T-cell (primary cell): Measurements from ENCODE around the gene CD93. TPM values are rescaled to one million over a fixed set of nuclear protein-coding genes. Genes with fewer than 3 reads are reported as not detected.

Experiments used
- ATAC-seq, 4 experiments: fragments of 200-7000 bp in 3 of 4; fragments of 150-1000 bp in 1 of 4; cut with Tn5 transposase; replicated peaks in 1 of 4; 1 replicate in 3 of 4; 2 replicates in 1 of 4; pipeline ENCODE4 v1.10.0; 2021; ENCODE audit warnings: moderate library complexity in 3 of 4, mild to moderate bottlenecking in 2 of 4, moderate number of reproducible peaks in 1 of 4
- CTCF ChIA-PET, 2 donors: fragments of 300-600 bp; sonication (Branson Sonifier 250); formaldehyde crosslinking; loops; one replicate each; lab custom pipeline; 2022; ENCODE audit warnings: antibody characterized with exemption in 2 of 2; lab: Charles Lee
- POLR2A ChIA-PET, 2 donors: fragments of 300-600 bp; sonication (Branson Sonifier 250); formaldehyde crosslinking; loops; one replicate each; lab custom pipeline; 2022; ENCODE audit warnings: antibody characterized with exemption in 2 of 2; lab: Charles Lee
- DNase-seq, 35 experiments: peaks; one replicate each; pipeline versions ENCODE4 v3.0.0 to v3.0.0-alpha.2; 2013 to 2023
- H3K27ac ChIP-seq: one replicate; pipeline ENCODE4 v1.5.1; 2013; ENCODE audit warnings: low read length
- H3K27me3 ChIP-seq, 2 experiments: replicated peaks in 1 of 2; 1 replicate in 1 of 2; 2 replicates in 1 of 2; pipeline versions ENCODE4 v1.6.1 to v1.7.0; 2013; ENCODE audit warnings: low read length in 1 of 2, mixed read lengths in 1 of 2; ENCODE audit not compliant: control insufficient read depth in 2 of 2, insufficient read depth in 2 of 2; ENCODE audit errors: extremely low read depth in 1 of 2
- H3K36me3 ChIP-seq, 2 donors: 1 replicate in 1 of 2; 2 replicates in 1 of 2; pipeline versions ENCODE4 v1.6.1 to v1.7.0; 2013; ENCODE audit warnings: low read length in 1 of 2; ENCODE audit not compliant: control insufficient read depth in 2 of 2, insufficient read depth in 1 of 2; ENCODE audit errors: extremely low read depth in 1 of 2
- H3K4me1 ChIP-seq, 2 experiments: 1 replicate in 1 of 2; 2 replicates in 1 of 2; pipeline versions ENCODE4 v1.6.1 to v1.7.0; 2013; ENCODE audit warnings: low read length in 2 of 2, mixed read lengths in 1 of 2; ENCODE audit not compliant: insufficient read depth in 2 of 2, control insufficient read depth in 1 of 2; ENCODE audit errors: extremely low read depth in 1 of 2
- H3K4me3 ChIP-seq, 2 donors: 1 replicate in 1 of 2; 2 replicates in 1 of 2; pipeline versions ENCODE4 v1.5.1 to v1.7.0; 2013; ENCODE audit warnings: mild to moderate bottlenecking in 2 of 2, low read length in 1 of 2, moderate library complexity in 1 of 2; ENCODE audit not compliant: control insufficient read depth in 1 of 2; ENCODE audit errors: extremely low read depth in 1 of 2
- H3K9me3 ChIP-seq: 2 replicates; pipeline ENCODE4 v1.7.0; 2013
- H3K27ac Mint-ChIP-seq, 2 donors: one replicate each; pipeline ENCODE4 v1.8.0; 2020 to 2021; ENCODE audit warnings: mild to moderate bottlenecking in 2 of 2, mixed read lengths in 2 of 2
- H3K27me3 Mint-ChIP-seq, 2 donors: one replicate each; pipeline ENCODE4 v1.8.0; 2021 to 2022; ENCODE audit warnings: mixed read lengths in 2 of 2
- H3K36me3 Mint-ChIP-seq: one replicate; pipeline ENCODE4 v1.8.0; 2021; ENCODE audit warnings: mixed read lengths
- H3K4me1 Mint-ChIP-seq, 3 donors: one replicate each; pipeline ENCODE4 v1.8.0; 2020 to 2022; ENCODE audit warnings: mixed read lengths in 3 of 3, mild to moderate bottlenecking in 1 of 3
- H3K4me3 Mint-ChIP-seq, 3 donors: one replicate each; pipeline ENCODE4 v1.8.0; 2020 to 2022; ENCODE audit warnings: mild to moderate bottlenecking in 3 of 3, mixed read lengths in 3 of 3, moderate library complexity in 3 of 3
- H3K9me3 Mint-ChIP-seq, 3 donors: one replicate each; pipeline ENCODE4 v1.8.0; 2020 to 2022; ENCODE audit warnings: mixed read lengths in 3 of 3
- WGBS: methylation state at CpG from one replicate; pipeline ENCODE4 v1.1.5; 2013; ENCODE audit warnings: missing lambda C conversion rate; ENCODE audit not compliant: insufficient coverage; 5-methylcytosine and 5-hydroxymethylcytosine counted together
- total RNA-seq, 35 experiments: library from RNA in 6 of 35; stranded (reverse) in 6 of 35; fragments of 120-200 nt in 1 of 35; gene quantifications; one replicate each; pipeline versions ENCODE4 v1.2.1 to v1.2.4 and lab custom pipeline; 2013 to 2026

The CD93 gene
- total RNA-seq, 5 donors from 2014 or later (not counting 1 experiment from before 2014, with no cell fraction given): 0.38 to 1.9 (median 0.58) TPM

DNA sequence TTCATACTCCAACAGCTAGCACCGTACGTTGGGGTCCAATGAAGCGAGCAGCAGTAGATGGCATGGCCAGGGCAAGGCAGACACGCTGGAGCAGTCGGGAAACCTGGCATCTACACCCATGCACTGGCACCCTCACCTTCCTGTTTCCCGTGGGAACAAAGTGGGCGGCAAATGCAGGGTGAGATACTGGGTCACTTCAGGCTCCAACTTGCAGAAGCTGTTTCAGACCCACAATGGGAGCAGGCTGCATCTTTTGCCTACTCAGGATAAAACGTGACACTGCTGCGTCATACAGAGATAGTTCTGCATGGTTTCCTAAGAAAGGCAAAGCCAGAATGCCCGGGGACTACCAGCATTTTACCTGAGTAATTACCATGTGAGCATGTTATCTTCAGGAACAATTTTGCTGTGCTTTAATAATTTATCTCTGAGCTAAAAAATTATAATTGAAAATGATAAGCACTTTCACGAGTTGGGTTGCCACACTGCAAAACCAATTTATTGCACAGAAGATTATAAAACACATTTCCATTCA lies 10.9 kb upstream of the CD93 start:
- ChIA-PET CTCF (no interaction called here), POLR2A (no interaction called here)
- DNase-seq (no peak), ATAC-seq (no peak)
- H3K9me3 Mint-ChIP-seq: no peaks in the 10 kb centered on the region
- WGBS: 84% methylated on average over 9 of the region's 11 CpGs
- H3K27ac Mint-ChIP-seq: no peak overlapping the region
- H3K4me1 Mint-ChIP-seq: no peaks in the 10 kb centered on the region
- peaks cover 5% of the 10 kb centered on the region in 2 donors for H3K27me3 Mint-ChIP-seq
- Histone ChIP-seq H3K27me3 (peaks cover 0 to 17% of the 10 kb centered on the region in 2 experiments), H3K27ac (no peak overlapping the region), H3K36me3 (no peaks in the 10 kb centered on the region), H3K4me1 (no peaks in the 10 kb centered on the region), H3K4me3 (no peak overlapping the region), H3K9me3 (no peaks in the 10 kb centered on the region)
- H3K36me3 Mint-ChIP-seq: no peaks in the 10 kb centered on the region
- no peak overlapping the region for H3K4me3 Mint-ChIP-seq

DNA sequence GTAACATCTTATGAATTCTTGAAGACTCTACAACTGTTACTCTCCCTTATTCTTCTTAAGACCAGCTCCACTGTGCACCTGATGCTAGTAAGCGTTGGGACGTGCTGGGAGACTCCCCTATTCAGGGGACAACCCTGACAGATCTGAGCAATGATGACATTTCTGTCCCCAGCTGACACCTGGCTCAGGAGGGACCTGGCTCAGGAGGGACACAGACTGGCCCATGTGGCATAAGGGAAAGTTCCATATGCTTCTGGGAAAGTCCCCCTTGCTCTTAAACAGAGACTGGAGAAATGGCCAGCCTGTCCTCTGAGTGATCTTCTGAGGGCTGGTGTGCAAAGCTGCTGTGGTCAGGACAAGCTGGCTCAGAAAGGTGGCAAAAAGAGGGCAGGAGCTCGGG lies 10.0 kb upstream of the CD93 start:
- WGBS: 91% methylated on average over 2 of the region's 3 CpGs
- Histone ChIP-seq H3K27ac (no peak overlapping the region), H3K4me1 (no peaks in the 10 kb centered on the region), H3K36me3 (no peaks in the 10 kb centered on the region), H3K27me3 (peaks cover 0 to 21% of the 10 kb centered on the region in 2 experiments), H3K9me3 (no peaks in the 10 kb centered on the region), H3K4me3 (no peak overlapping the region)
- Mint-ChIP-seq H3K4me1 (no peaks in the 10 kb centered on the region), H3K27ac (no peak overlapping the region), H3K4me3 (no peak overlapping the region), H3K9me3 (no peaks in the 10 kb centered on the region), H3K27me3 (peaks cover 5% of the 10 kb centered on the region in 2 donors), H3K36me3 (no peaks in the 10 kb centered on the region)
- ChIA-PET POLR2A (no interaction called here), CTCF (no interaction called here)
- DNase-seq (no peak), ATAC-seq (no peak)

DNA sequence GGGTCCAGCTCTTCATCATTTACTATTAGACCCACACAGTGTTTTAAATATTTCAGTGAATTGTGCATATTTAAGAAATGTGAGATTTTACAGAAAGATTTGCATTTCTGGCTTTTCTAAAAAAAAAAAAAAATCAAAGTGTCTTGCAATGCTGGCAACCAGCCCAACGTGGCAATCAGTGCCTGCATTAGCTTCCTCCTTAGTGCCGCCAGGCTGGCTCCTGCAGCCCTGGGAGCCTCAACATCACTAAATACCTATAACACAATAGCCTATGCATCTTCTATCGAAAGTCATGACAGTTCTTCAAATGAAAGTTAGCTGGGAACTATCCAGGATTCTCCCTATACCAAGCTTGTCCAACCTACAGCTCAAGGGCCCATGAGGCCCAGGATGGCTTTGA lies 9.4 kb upstream of the CD93 start:
- Mint-ChIP-seq H3K36me3 (no peaks in the 10 kb centered on the region), H3K4me1 (no peaks in the 10 kb centered on the region), H3K9me3 (no peaks in the 10 kb centered on the region), H3K4me3 (no peak overlapping the region), H3K27me3 (peaks cover 5% of the 10 kb centered on the region in 2 donors), H3K27ac (no peak overlapping the region)
- 69% methylated on average over 3 of the region's 3 CpGs for WGBS
- Histone ChIP-seq H3K27ac (no peak overlapping the region), H3K36me3 (no peaks in the 10 kb centered on the region), H3K4me1 (no peaks in the 10 kb centered on the region), H3K9me3 (no peaks in the 10 kb centered on the region), H3K4me3 (no peak overlapping the region), H3K27me3 (peaks cover 0 to 21% of the 10 kb centered on the region in 2 experiments)
- ChIA-PET POLR2A (no interaction called here), CTCF (no interaction called here)
- ATAC-seq (no peak), DNase-seq (no peak)

DNA sequence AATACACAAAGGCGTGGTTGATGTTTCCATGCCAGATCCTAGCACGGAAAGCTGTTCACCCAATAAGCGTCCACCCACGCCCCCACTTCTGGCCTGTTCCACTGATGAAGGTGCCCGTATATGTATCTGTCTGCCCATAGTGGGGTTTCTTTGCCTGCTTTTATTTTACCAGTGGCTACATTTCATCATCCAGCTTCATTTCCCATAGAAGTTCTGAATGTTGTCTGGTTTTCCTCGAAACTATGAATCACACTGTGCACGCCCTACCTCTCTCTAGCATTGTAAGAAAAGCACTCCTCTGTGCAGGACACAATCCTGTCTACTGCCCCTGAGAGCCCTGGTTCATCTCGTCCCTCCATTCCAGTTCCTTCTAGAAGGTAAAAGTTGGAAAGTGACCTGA lies 8.8 kb upstream of the CD93 start:
- ChIA-PET POLR2A (no interaction called here), CTCF (interaction anchor here in 1 of 2 donors (0.6 kb wide), 1 partner anchor 459 kb away, joined by 5 read pairs; no protein-coding TSS in a partner anchor)
- H3K4me3 Mint-ChIP-seq: no peak overlapping the region
- no peaks in the 10 kb centered on the region for H3K4me1 Mint-ChIP-seq
- Histone ChIP-seq H3K27ac (no peak overlapping the region), H3K27me3 (peaks cover 0 to 21% of the 10 kb centered on the region in 2 experiments), H3K36me3 (no peaks in the 10 kb centered on the region), H3K4me3 (no peak overlapping the region), H3K9me3 (no peaks in the 10 kb centered on the region), H3K4me1 (no peaks in the 10 kb centered on the region)
- no peak overlapping the region for H3K27ac Mint-ChIP-seq
- DNase-seq (no peak), ATAC-seq (no peak)
- 73% methylated on average over 6 of the region's 8 CpGs for WGBS
- no peaks in the 10 kb centered on the region for H3K36me3 Mint-ChIP-seq
- no peaks in the 10 kb centered on the region for H3K9me3 Mint-ChIP-seq
- peaks cover 5% of the 10 kb centered on the region in 2 donors for H3K27me3 Mint-ChIP-seq

DNA sequence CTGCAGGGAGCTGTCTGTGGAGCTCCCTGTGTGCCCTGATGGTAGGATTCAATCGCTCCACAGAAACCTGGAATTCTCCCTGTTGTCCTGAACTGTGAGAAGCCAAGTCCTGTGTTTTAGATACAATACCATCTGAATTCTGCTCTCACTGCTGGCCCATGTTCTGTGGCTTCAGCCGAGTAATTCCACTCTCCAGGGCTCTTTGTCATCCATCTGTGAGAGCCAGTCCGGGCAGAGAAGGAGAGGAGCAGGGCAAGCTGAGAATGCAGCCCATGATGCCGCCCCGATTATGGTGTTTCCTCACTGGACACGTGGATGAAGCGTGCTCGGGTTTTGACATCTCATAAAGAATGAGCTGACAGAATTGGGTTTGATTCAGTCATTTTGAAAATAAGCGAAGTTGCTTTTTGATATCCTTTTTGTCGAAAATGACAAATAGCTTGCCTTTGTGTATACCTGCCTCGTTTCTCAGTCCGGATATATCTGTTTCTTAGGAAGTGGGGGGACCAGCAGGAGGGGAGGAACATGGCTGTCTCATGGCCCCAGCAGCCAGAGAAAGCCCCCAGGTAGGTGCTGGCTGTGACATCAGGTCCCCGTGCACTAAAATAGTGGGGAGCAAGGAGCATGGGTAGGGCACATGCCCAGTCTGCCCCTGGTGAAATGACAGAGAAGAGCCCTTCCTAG lies 8.2 kb upstream of the CD93 start:
- POLR2A ChIA-PET: no interaction called here
- Mint-ChIP-seq H3K9me3 (no peaks in the 10 kb centered on the region), H3K27me3 (peaks cover 2 to 5% of the 10 kb centered on the region in 2 donors), H3K36me3 (no peaks in the 10 kb centered on the region), H3K27ac (no peak overlapping the region), H3K4me1 (no peaks in the 10 kb centered on the region), H3K4me3 (no peak overlapping the region)
- H3K27me3 ChIP-seq: peaks cover 0 to 21% of the 10 kb centered on the region in 2 experiments
- no peaks in the 10 kb centered on the region for H3K4me1 ChIP-seq
- H3K36me3 ChIP-seq: no peaks in the 10 kb centered on the region
- H3K27ac ChIP-seq: no peak overlapping the region
- DNase-seq: no peak
- no peaks in the 10 kb centered on the region for H3K9me3 ChIP-seq
- 60% methylated on average over 12 of the region's 13 CpGs for WGBS
- ATAC-seq: no peak
- H3K4me3 ChIP-seq: no peak overlapping the region
- CTCF ChIA-PET: interaction anchor here in 1 of 2 donors (0.6 kb wide), 1 partner anchor 460 kb away, joined by 5 read pairs; no protein-coding TSS in a partner anchor

DNA sequence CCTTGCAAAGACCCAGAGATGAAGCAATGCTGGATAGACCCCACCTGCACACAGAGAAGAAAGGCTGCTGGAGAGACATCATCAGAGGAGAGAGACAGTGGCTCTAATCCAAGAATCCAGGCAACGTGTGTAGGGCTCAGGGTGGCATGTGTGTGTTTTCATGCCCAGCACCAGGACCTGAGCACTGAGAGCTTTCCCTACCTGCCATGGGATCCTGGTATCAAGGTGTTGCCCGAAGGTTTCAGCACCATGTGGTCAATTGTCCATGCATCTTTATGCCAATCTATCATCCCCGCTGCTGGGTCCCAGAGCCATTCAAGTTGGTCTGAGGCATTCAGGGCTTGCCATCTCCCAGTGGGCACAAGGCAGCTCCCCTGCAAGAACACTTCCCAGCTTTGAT lies 7.5 kb upstream of the CD93 start:
- Mint-ChIP-seq H3K27me3 (peaks cover 2 to 5% of the 10 kb centered on the region in 2 donors), H3K36me3 (no peaks in the 10 kb centered on the region), H3K4me1 (no peaks in the 10 kb centered on the region), H3K4me3 (no peak overlapping the region), H3K27ac (no peak overlapping the region), H3K9me3 (no peaks in the 10 kb centered on the region)
- Histone ChIP-seq H3K36me3 (no peaks in the 10 kb centered on the region), H3K9me3 (no peaks in the 10 kb centered on the region), H3K4me3 (no peak overlapping the region), H3K4me1 (no peaks in the 10 kb centered on the region), H3K27me3 (peaks cover 0 to 21% of the 10 kb centered on the region in 2 experiments), H3K27ac (no peak overlapping the region)
- POLR2A ChIA-PET: no interaction called here
- DNase-seq: no peak
- CTCF ChIA-PET: no interaction called here
- ATAC-seq: no peak
- WGBS: 57% methylated on average over 3 of the region's 3 CpGs
